ENCODE data around the gene KNG1. TPM values are rescaled to one million over a fixed set of nuclear protein-coding genes. Genes with fewer than 3 reads are reported as not detected.

Gene KNG1
- total RNA-seq: not detected in 2 replicates

DNA sequence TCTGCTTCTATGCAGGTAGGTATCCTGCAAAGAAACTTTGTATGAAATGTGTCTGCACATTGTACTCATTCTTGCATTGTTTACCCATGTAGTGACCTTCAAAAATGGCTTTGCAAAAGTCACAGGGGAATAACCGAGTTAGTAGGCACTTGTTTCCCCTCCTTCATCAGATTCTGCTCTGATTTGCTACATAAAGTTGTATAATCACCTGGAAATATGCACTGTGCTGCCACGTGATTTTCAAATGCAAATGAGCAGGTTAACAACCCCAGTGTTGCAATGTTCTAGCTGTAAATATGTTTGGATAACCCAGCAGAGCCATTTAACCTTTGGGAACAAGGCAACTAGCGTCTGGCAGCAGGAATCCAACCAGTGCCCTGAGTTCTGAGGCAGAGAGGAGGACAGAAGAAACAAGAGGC is at the start of gene KNG1:
Gene KNG1 (plus strand): TSS at position 321 of the 419 bp plus-strand sequence. CDS start 184 bp downstream, outside the sequence.

DNA sequence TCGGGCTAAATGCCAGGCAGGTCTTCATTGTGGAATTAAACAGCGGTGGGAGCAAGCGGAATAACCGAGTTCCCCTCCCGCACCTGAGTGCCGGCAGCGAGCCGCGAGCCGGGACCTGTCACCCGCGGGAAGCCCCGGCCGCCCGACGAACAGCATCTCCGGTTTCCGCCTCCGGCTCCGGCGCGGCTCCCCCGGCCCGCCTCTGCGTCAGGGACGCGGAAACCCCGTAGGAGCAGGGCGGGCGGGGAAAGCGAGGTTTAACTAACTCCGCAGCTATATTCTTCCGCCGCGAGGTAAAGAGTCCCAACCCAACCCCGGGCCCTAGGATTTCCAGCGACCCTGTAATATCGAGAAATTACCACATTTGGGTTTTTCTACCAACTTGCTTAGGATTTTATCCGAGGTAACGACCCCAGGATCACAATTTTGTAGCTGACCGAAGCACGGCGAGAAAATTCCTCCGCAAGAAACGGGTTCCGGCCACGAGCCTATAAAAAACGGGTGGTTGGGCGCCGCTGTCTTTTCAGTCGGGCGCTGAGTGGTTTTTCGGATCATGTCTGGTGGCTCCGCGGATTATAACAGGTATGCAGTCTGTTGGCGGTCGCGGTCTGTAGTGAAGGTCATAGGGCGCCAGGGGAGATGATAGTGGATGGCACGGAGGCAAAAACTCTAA is 66.0 kb downstream of the KNG1 start, which contains the start of gene EIF4A2:
Gene EIF4A2 (plus strand): TSS at position 520 of the 673 bp plus-strand sequence. CDS start 34 bp downstream, at position 554.

Other genes with a start within 250 kb of the KNG1 start
- 0.23 and 0.99 TPM in 2 replicates for gene CRYGS, start 173.0 kb upstream of the KNG1 start, total RNA-seq
- 9.1 and 9.7 TPM in 2 replicates for gene TBCCD1, start 150.0 kb upstream of the KNG1 start, total RNA-seq
- gene DNAJB11, start 146.6 kb upstream of the KNG1 start, total RNA-seq: 53.7 and 73.5 TPM in 2 replicates
- 0.28 TPM in 1 of 2 replicates, not detected in the other for gene AHSG, start 104.3 kb upstream of the KNG1 start, total RNA-seq
- 1.2 and 2.8 TPM in 2 replicates for gene FETUB, start 77.0 kb upstream of the KNG1 start, total RNA-seq
- gene HRG, start 51.3 kb upstream of the KNG1 start, total RNA-seq: not detected in 2 replicates
- gene EIF4A2, start 66.2 kb downstream of the KNG1 start, total RNA-seq: 227 and 236 TPM in 2 replicates
- 38.9 and 47.0 TPM in 2 replicates for gene RFC4, start 89.1 kb downstream of the KNG1 start, total RNA-seq
- not detected in 2 replicates for gene ADIPOQ, start 125.4 kb downstream of the KNG1 start, total RNA-seq
- 13.3 and 19.5 TPM in 2 replicates for gene ST6GAL1, start 213.2 kb downstream of the KNG1 start, total RNA-seq